GM18870 (cell line): ENCODE results near the gene ZNF79.

Experiments
- ATAC-seq: cut with Tn5 transposase; IDR thresholded peaks from one replicate; pipeline ENCODE4 v1.9.1; 2021; ENCODE audit warnings: moderate library complexity; ENCODE audit not compliant: unreplicated experiment

The ZNF79 gene

GRCh38 chr9:127397646-127398274, 26.4 kb upstream of the ZNF79 start:
- ATAC-seq = no peak

GRCh38 chr9:127398275-127398647, 25.9 kb upstream of the ZNF79 start:
- ATAC-seq = no peak

DNA sequence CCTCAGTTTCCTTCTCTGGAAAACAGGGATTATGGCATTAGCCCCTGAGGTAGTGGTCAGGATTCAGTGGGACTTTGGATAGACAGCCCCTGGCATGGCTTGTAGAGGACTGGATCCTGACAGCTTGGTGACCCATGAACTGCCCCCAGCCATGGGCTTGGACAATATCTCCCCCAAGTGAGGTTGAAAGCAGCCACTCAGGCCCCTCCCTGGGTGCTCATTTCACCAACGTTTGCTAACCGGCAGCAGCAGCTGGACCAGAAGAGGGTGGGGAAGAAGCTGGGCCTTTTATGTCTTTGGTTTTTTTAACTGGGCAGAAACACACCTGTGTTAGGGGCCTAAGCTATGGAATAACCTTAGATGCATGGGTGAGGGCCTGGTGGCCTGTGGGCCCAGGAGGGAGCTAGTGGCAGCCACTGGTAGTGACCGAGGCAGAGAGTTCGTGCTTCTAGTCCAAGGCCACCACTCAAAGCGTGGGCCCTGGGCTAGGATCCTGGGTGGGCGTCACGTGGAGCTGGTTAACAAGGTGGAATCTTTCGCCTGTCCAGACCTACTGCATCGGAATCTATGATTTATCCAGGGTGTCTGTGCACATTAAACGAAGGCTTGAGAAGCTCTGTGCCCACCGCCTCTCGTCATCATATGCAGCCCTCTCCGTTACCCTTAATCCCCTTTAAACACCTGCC, 25.3 kb upstream of the ZNF79 start:
- no peak for ATAC-seq

GRCh38 chr9:127399736-127400269, 24.4 kb upstream of the ZNF79 start:
- ATAC-seq = no peak

GRCh38 chr9:127402401-127403090, 21.6 kb upstream of the ZNF79 start:
- ATAC-seq = no peak

- no peak for ATAC-seq
Measured at GRCh38 chr9:127403507-127404192, 20.5 kb upstream of the ZNF79 start.

DNA sequence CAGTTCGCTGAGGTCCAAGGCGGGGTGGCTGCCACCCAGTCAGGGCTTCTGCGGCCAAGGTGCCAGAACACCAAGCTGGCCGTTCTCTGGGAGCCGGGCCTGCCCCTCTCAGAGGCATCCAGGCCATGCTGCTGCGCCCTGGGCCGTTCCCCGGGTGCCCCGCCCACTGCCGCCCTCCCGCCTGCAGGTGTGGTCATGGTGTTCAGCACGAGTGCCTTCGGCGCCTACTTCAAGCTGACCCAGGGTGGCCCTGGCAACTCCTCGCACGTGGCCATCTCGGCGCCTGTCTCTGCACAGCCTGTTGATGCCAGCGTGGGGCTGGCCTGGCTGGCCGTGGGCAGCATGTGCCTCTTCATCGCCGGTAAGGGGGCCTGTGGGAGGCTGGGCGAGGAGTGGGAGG, 19.6 kb upstream of the ZNF79 start:
- no peak for ATAC-seq

DNA sequence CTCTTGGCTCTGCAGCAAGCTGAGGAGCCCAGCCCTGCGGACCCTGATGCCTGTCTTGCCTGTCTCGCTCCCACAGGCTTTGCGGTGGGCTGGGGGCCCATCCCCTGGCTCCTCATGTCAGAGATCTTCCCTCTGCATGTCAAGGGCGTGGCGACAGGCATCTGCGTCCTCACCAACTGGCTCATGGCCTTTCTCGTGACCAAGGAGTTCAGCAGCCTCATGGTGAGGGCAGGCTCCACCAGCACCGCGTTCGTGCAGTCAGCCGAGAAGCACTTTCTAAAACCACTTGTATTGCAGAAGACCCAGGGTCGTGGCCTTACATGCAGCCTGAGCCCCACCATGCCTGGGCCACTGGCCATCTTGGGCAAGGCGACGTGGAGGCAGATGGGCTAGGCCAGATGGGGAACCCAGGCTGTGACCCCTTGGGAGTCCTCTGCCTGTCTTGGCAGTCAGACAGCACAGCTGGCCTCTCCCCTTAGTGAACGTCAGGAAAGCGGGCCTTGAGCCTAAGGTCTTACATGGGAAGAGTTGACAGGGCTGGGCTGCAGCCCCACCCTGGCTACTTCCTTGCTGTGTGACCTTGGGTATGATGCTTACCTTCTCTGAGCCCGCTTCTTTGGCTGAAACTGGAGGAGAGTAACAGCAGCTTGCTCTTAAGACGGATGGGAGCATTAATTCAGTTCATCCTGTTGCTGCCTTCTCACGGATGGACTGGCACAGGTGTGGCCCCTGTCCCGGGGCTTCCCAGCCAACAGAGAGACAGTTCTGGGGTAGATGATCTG, 18.6 kb upstream of the ZNF79 start:
- ATAC-seq = no peak

DNA sequence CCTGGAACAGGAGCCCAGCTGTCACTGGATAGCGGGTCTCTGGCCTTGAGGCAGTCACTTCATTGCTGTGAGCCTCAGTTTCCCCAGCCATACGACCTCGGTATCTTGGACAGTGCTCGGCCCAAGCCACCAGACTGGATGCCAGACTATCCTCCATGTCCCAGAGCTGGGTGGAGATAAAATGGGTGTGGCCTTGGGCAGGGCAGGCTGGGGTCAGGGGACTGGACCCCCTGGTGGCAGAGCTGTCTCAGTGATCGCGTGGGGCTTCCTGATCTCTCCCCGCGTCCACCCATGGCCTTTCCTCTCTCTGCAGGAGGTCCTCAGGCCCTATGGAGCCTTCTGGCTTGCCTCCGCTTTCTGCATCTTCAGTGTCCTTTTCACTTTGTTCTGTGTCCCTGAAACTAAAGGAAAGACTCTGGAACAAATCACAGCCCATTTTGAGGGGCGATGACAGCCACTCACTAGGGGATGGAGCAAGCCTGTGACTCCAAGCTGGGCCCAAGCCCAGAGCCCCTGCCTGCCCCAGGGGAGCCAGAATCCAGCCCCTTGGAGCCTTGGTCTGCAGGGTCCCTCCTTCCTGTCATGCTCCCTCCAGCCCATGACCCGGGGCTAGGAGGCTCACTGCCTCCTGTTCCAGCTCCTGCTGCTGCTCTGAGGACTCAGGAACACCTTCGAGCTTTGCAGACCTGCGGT, 17.2 kb upstream of the ZNF79 start:
- ATAC-seq = no peak

DNA sequence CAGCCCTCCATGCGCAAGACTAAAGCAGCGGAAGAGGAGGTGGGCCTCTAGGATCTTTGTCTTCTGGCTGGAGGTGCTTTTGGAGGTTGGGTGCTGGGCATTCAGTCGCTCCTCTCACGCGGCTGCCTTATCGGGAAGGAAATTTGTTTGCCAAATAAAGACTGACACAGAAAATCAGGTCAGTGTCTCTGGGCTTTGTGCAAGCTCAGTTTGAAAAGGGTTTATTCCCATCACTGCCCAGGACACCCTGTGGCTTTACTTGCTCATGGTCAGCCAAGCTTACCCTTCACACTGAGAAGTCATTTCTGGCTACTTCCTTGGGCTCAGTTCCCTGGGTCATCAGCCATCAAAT, 16.7 kb upstream of the ZNF79 start:
- ATAC-seq = no peak

DNA sequence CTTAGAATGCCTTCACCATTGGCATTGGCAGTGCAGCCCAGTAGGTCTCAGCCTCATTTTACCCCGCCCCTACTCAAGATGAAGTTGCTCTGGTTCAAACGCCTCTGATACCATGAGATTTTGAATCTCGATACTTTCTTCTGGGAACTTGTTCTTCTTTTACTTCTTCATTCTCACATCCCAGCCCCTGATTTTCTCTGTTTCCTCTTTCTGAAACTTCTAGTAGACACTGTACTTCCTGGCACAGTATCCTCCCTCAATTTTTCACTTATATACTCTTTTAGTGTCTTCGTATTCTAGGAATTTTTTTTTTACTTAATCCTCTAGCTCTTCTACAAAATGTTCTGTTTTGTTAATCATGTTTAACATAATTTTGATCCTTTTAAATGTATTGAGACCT, 13.1 kb upstream of the ZNF79 start:
- ATAC-seq = no peak

- ATAC-seq = no peak
Measured at GRCh38 chr9:127415141-127415540, 9.0 kb upstream of the ZNF79 start.

- ATAC-seq = no peak
Measured at GRCh38 chr9:127415657-127416056, 8.5 kb upstream of the ZNF79 start.

DNA sequence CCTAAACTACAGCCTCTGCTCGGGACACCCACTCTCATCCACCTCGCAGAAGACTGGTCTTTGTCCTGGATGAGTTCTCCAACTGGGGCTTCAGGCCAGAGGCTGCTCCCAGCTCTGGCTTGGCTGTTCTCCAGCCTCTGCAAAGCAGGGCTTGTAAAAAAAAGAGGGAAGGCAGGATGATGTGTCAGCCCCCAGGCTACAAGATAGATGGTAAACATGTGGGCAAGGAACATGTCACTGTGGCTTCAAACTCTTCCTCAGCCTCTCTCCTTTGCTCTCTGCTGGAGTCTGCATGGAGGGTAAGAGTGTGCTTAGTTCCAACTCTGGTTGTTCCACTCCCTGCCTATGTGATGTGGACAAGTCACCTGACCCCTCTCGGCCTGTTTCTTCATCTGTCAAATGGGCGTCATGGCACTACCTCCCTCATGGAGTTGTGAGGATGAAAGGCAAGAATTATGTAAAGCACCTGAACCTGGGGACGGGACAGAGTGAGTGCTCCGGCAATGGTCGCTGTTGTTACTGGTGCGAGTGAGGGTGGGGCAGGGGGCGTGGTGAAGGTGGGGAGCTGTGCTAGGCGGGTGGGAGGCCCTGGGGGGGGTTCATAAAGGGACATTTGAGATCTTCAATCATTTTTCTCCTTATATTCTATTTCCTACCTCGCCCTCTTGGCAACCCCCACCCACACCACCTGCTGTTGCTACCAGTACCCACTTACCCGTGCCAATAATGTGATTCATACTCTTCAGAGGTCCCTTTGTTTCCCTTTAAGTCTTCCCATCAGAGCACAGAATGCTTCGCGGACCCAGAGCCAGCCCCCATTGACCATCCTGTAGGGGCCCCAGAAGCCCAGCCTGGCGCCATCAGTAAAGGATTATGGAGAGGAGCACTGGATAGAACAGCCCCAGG, 6.8 kb upstream of the ZNF79 start:
- no peak for ATAC-seq

GRCh38 chr9:127418037-127418471, 6.1 kb upstream of the ZNF79 start:
- ATAC-seq = no peak

GRCh38 chr9:127419348-127419747, 4.8 kb upstream of the ZNF79 start:
- no peak for ATAC-seq

GRCh38 chr9:127421057-127421456, 3.1 kb upstream of the ZNF79 start:
- no peak for ATAC-seq

DNA sequence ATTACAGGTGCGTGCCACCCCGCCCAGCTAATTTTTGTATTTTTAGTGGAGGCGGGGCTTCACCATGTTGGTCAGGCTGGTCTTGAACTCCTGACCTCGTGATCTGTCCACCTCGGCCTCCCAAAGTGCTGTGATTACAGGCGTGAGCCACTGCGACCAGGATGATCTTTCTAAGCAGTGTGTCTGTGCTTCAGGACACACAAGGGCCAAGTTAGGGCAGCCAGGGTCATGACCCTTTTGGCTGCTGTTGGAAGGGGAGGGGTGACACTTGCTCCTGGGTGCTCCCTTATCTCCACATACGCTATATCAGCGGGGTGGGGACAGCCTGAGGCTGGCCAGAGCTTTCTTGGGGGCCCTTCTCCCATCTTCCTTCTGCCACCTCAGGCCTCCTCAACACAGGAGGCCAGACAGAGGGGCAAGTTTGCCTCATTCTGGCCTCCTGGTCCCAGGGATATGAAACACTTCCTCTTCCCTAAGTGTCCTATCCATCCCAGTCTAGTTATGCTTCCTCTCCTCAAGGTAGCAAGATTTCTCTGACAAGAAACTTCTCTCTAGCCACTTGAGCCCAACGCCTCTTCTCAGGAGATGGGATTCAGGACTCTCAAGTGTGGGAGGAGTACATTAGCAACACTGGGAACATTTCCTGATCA, 1.9 kb upstream of the ZNF79 start:
- ATAC-seq = no peak

DNA sequence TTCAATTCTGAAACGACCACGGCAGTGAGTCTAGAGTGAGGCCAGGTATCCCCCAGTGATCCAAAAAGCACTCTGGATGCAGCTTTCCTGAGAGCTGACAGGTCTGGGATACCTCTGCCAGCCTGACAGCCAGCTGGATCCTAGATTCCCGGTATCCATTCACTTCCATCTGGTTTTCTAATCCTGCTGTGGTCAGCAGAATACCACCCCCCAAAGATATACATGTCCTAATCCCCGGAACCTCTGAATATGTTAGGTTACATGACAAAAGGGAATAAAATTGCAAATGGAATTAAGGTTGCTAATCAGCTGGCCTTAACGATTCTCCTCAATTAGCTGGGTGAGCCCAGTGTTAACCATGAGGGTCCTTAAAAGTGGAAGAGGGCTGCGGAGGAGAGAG, 1.4 kb upstream of the ZNF79 start:
- ATAC-seq = no peak
